ENCODE data around the gene GALNS. TPM values are rescaled to one million over a fixed set of nuclear protein-coding genes. Genes with fewer than 3 reads are reported as not detected.
A peak's percentile ranks its signal among the peaks of the same experiment; 100 is the strongest.

Gene GALNS
- total and polyA plus RNA-seq, 2 of the 13 experiments (the other 11 are each of a cell fraction or from before 2014, with no cell fraction given) = 9.2 to 9.8 TPM

DNA sequence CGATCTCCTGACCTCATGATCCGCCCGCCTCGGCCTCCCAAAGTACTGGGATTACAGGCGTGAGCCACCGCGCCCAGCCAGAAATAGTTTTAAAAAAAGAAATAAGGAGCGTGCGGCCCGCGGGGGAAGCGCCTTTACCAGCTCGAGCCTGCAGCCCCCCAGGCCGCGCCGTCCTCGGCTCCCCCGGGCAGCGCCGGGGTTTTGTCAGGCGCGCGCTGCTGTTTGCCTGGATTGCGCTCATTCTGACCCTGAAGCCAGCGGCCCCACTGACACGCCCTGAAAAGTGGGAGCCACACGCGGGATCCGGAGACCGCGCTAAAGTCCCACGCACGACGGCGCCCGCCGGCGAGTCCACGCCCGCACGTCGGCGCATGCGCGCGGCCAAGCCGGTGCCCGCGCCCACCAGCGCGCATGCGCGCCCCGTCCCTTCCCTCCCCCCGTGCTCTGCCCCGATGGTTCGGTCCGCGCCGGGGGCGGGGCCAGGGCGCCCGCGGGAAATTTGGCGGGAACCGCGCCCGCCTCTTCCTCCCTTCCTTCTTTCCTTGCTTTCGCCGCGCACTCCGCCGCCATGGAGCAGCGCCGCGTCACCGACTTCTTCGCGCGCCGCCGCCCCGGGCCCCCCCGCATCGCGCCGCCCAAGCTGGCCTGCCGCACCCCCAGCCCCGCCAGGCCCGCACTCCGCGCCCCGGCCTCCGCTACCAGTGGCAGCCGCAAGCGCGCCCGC is 53.3 kb downstream of the GALNS start, which contains the start of gene CDT1 (continued):
- TF ChIP-seq, protein P1, sequence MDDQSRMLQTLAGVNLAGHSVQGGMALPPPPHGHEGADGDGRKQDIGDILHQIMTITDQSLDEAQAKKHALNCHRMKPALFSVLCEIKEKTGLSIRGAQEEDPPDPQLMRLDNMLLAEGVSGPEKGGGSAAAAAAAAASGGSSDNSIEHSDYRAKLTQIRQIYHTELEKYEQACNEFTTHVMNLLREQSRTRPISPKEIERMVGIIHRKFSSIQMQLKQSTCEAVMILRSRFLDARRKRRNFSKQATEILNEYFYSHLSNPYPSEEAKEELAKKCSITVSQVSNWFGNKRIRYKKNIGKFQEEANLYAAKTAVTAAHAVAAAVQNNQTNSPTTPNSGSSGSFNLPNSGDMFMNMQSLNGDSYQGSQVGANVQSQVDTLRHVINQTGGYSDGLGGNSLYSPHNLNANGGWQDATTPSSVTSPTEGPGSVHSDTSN (CRISPR knock-in tag; IDR thresholded peaks at IDR 0.05; ENCODE audit: borderline replicate concordance) = no peak
- TF ChIP-seq FOSL1 (CRISPR knock-in tag; IDR thresholded peaks at IDR 0.05; ENCODE audit: borderline replicate concordance) = peak; percentile 61; the same call in 1 of the 2 replicates
- peak; percentile 82; the same call in 1 of the 2 replicates for TF ChIP-seq CAMTA2 (CRISPR knock-in tag; IDR thresholded peaks at IDR 0.05; ENCODE audit: borderline replicate concordance)
- no peak for TF ChIP-seq KLF9 (CRISPR knock-in tag; IDR thresholded peaks at IDR 0.05; ENCODE audit: low read depth)
- TF ChIP-seq RELA (CRISPR knock-in tag; IDR thresholded peaks at IDR 0.05) = no peak
- TF ChIP-seq TCF7L2 (IDR thresholded peaks at IDR 0.05; ENCODE audit: low read depth, low read length) = no peak
- TF ChIP-seq ZNF629 (CRISPR knock-in tag; conservative IDR thresholded peaks at IDR 0.05) = peak; percentile 48
- no peak for TF ChIP-seq CENPX (CRISPR knock-in tag; IDR thresholded peaks at IDR 0.05)
- TF ChIP-seq RARA (CRISPR knock-in tag; IDR thresholded peaks at IDR 0.05) = no peak; the same call in 1 of the 2 replicates
- TF ChIP-seq PHF21A (CRISPR knock-in tag; IDR thresholded peaks at IDR 0.05) = peak; percentile 49
- TF ChIP-seq, protein P2, sequence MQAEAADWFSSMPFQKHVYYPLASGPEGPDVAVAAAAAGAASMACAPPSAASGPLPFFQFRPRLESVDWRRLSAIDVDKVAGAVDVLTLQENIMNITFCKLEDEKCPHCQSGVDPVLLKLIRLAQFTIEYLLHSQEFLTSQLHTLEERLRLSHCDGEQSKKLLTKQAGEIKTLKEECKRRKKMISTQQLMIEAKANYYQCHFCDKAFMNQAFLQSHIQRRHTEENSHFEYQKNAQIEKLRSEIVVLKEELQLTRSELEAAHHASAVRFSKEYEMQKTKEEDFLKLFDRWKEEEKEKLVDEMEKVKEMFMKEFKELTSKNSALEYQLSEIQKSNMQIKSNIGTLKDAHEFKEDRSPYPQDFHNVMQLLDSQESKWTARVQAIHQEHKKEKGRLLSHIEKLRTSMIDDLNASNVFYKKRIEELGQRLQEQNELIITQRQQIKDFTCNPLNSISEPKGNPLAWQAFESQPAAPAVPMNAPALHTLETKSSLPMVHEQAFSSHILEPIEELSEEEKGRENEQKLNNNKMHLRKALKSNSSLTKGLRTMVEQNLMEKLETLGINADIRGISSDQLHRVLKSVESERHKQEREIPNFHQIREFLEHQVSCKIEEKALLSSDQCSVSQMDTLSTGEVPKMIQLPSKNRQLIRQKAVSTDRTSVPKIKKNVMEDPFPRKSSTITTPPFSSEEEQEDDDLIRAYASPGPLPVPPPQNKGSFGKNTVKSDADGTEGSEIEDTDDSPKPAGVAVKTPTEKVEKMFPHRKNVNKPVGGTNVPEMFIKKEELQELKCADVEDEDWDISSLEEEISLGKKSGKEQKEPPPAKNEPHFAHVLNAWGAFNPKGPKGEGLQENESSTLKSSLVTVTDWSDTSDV (CRISPR knock-in tag; IDR thresholded peaks at IDR 0.05) = peak; percentile 56; the same call in 1 of the 2 replicates
- TF ChIP-seq ETV6 (CRISPR knock-in tag; conservative IDR thresholded peaks at IDR 0.05) = 0 out of 2 replicates have a peak, but pooled peaks have one; percentile 80
- TF ChIP-seq MTF1 (CRISPR knock-in tag; IDR thresholded peaks at IDR 0.05) = no peak
- TF ChIP-seq CEBPG (CRISPR knock-in tag; IDR thresholded peaks at IDR 0.05) = no peak; the same call in 1 of the 2 replicates
- no peak for TF ChIP-seq NFE2L1 (CRISPR knock-in tag; IDR thresholded peaks at IDR 0.05; ENCODE audit: borderline replicate concordance)
- peak; percentile 84; the same call in 1 of the 2 replicates for TF ChIP-seq NFKB2 (CRISPR knock-in tag; IDR thresholded peaks at IDR 0.05; ENCODE audit: borderline replicate concordance)
- TF ChIP-seq RCOR2 (CRISPR knock-in tag; IDR thresholded peaks at IDR 0.05) = no peak
- peak; percentile 84 for TF ChIP-seq SIN3B (IDR thresholded peaks at IDR 0.05; ENCODE audit: low read length)
